SK-N-SH treated with all-trans-retinoic acid at 6 μM for 48 hours (cell line): ENCODE data around the gene CAMKMT.

ENCODE experiments used
- ATAC-seq: fragments of 200-7000 bp; cut with Tn5 transposase; 3 replicates; pipeline ENCODE4 v1.9.1; 2020; ENCODE audit warnings: mild to moderate bottlenecking, moderate library complexity
- ARNTL ChIP-seq: fragments of 450-650 bp; formaldehyde crosslinking; IDR thresholded peaks from 2 replicates; pipeline ENCODE4 v1.5.0; 2020; ENCODE audit warnings: low read depth, mild to moderate bottlenecking, moderate library complexity, borderline replicate concordance
- BACH2 ChIP-seq: fragments of 250-450 bp; sonication (Bioruptor Pico); IDR thresholded peaks from 2 replicates; pipeline ENCODE4 v1.9.0; 2021; ENCODE audit warnings: mild to moderate bottlenecking, borderline replicate concordance
- CSDC2 ChIP-seq: fragments of 250-450 bp; sonication (Bioruptor Pico); IDR thresholded peaks from 2 replicates; pipeline ENCODE4 v1.5.0; 2020; ENCODE audit warnings: mild to moderate bottlenecking, moderate library complexity
- ESRRG ChIP-seq: fragments of 250-450 bp; sonication (Bioruptor Pico); IDR thresholded peaks from 2 replicates; pipeline ENCODE4 v1.6.1; 2021; ENCODE audit warnings: mild to moderate bottlenecking
- GLIS3 ChIP-seq: fragments of 250-450 bp; sonication (Bioruptor Pico); IDR thresholded peaks from 2 replicates; pipeline ENCODE4 v1.5.0; 2020; ENCODE audit warnings: mild to moderate bottlenecking, moderate library complexity
- ISL1 ChIP-seq: fragments of 250-450 bp; sonication (Bioruptor Pico); IDR thresholded peaks from 2 replicates; pipeline ENCODE4 v2.1.2; 2022; ENCODE audit warnings: mild to moderate bottlenecking, moderate library complexity
- OSR1 ChIP-seq: fragments of 250-450 bp; sonication (Bioruptor Pico); IDR thresholded peaks from 2 replicates; pipeline ENCODE4 v1.8.0; 2022; ENCODE audit warnings: moderate library complexity, mild to moderate bottlenecking, inconsistent platforms
- PPARA ChIP-seq: fragments of 250-450 bp; sonication (Bioruptor Pico); IDR thresholded peaks from 2 replicates; pipeline ENCODE4 v1.5.0; 2020; ENCODE audit warnings: mild to moderate bottlenecking, borderline replicate concordance
- RARB ChIP-seq: fragments of 250-450 bp; sonication (Bioruptor Pico); IDR thresholded peaks from 2 replicates; pipeline ENCODE4 v1.8.0; 2021; ENCODE audit warnings: mild to moderate bottlenecking, moderate library complexity
- SNAI2 ChIP-seq: fragments of 250-450 bp; sonication (Bioruptor Pico); IDR thresholded peaks from 2 replicates; pipeline ENCODE4 v1.5.0; 2020; ENCODE audit warnings: mild to moderate bottlenecking, moderate library complexity
- TCF4 ChIP-seq: fragments of 250-450 bp; sonication (Bioruptor Pico); IDR thresholded peaks from 2 replicates; pipeline ENCODE4 v1.8.0; 2021; ENCODE audit warnings: mild to moderate bottlenecking, moderate library complexity, borderline replicate concordance
- TOX ChIP-seq: fragments of 250-450 bp; sonication (Bioruptor Pico); IDR thresholded peaks from 2 replicates; pipeline ENCODE4 v1.8.0; 2021; ENCODE audit warnings: mild to moderate bottlenecking, moderate library complexity, borderline replicate concordance
- ZFP3 ChIP-seq: fragments of 250-450 bp; sonication (Bioruptor Pico); IDR thresholded peaks from 2 replicates; pipeline ENCODE4 v1.5.0; 2020; ENCODE audit warnings: mild to moderate bottlenecking, moderate library complexity
- ZFP30 ChIP-seq: fragments of 450-650 bp; formaldehyde crosslinking; IDR thresholded peaks from 2 replicates; pipeline ENCODE4 v1.5.0; 2022; ENCODE audit warnings: mild to moderate bottlenecking, moderate library complexity
- ZNF70 ChIP-seq: fragments of 450-650 bp; formaldehyde crosslinking; IDR thresholded peaks from 2 replicates; pipeline ENCODE4 v1.5.0; 2020; ENCODE audit warnings: mild to moderate bottlenecking, moderate library complexity
- ZNF8 ChIP-seq: fragments of 450-650 bp; formaldehyde crosslinking; IDR thresholded peaks from 2 replicates; pipeline ENCODE4 v1.5.0; 2020; ENCODE audit warnings: mild to moderate bottlenecking, moderate library complexity
- TF ChIP-seq, protein P1 (sequence below): fragments of 250-450 bp; sonication (Bioruptor Pico); IDR thresholded peaks from 2 replicates; pipeline ENCODE4 v1.5.1; 2021; ENCODE audit warnings: mild to moderate bottlenecking, moderate library complexity
- TF ChIP-seq, protein P2 (sequence below): fragments of 250-450 bp; sonication (Bioruptor Pico); IDR thresholded peaks from 2 replicates; pipeline ENCODE4 v1.5.0; 2020; ENCODE audit warnings: mild to moderate bottlenecking, moderate library complexity
- TF ChIP-seq, protein P3 (sequence below): fragments of 250-450 bp; sonication (Bioruptor Pico); IDR thresholded peaks from 2 replicates; pipeline ENCODE4 v1.8.0; 2020; ENCODE audit warnings: mild to moderate bottlenecking, moderate library complexity, borderline replicate concordance
- TF ChIP-seq, protein P4 (sequence below): fragments of 250-450 bp; sonication (Bioruptor Pico); IDR thresholded peaks from 2 replicates; pipeline ENCODE4 v1.8.0; 2021; ENCODE audit warnings: low read depth, mild to moderate bottlenecking, moderate library complexity, borderline replicate concordance

CAMKMT gene

DNA sequence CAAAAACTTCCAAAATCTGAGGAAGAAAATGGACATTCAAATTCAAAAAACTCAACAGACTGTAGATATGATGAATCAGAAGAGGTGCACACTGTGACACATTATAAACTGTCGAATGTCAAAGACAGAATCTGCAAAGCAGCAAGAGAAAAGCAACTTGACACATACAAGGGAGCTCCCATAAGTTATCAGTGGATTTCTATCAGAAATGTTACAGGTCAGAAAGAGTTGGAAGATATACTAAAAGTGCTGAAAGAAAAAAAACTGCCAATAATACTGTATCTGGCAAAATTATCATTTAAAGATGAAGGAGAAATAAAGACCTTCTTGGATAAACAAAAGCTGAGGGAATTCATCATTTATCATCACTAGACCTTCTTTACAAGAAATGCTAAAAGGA is 102.7 kb downstream of the CAMKMT start:
- TF ChIP-seq, protein P1, sequence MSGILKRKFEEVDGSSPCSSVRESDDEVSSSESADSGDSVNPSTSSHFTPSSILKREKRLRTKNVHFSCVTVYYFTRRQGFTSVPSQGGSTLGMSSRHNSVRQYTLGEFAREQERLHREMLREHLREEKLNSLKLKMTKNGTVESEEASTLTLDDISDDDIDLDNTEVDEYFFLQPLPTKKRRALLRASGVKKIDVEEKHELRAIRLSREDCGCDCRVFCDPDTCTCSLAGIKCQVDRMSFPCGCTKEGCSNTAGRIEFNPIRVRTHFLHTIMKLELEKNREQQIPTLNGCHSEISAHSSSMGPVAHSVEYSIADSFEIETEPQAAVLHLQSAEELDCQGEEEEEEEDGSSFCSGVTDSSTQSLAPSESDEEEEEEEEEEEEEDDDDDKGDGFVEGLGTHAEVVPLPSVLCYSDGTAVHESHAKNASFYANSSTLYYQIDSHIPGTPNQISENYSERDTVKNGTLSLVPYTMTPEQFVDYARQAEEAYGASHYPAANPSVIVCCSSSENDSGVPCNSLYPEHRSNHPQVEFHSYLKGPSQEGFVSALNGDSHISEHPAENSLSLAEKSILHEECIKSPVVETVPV (CRISPR knock-in tag) = no peak
- TF ChIP-seq OSR1 (CRISPR knock-in tag) = no peak
- TF ChIP-seq GLIS3 (CRISPR knock-in tag) = no peak
- TF ChIP-seq ARNTL (CRISPR knock-in tag) = no peak
- no peak for TF ChIP-seq BACH2 (CRISPR knock-in tag)
- TF ChIP-seq, protein P2, sequence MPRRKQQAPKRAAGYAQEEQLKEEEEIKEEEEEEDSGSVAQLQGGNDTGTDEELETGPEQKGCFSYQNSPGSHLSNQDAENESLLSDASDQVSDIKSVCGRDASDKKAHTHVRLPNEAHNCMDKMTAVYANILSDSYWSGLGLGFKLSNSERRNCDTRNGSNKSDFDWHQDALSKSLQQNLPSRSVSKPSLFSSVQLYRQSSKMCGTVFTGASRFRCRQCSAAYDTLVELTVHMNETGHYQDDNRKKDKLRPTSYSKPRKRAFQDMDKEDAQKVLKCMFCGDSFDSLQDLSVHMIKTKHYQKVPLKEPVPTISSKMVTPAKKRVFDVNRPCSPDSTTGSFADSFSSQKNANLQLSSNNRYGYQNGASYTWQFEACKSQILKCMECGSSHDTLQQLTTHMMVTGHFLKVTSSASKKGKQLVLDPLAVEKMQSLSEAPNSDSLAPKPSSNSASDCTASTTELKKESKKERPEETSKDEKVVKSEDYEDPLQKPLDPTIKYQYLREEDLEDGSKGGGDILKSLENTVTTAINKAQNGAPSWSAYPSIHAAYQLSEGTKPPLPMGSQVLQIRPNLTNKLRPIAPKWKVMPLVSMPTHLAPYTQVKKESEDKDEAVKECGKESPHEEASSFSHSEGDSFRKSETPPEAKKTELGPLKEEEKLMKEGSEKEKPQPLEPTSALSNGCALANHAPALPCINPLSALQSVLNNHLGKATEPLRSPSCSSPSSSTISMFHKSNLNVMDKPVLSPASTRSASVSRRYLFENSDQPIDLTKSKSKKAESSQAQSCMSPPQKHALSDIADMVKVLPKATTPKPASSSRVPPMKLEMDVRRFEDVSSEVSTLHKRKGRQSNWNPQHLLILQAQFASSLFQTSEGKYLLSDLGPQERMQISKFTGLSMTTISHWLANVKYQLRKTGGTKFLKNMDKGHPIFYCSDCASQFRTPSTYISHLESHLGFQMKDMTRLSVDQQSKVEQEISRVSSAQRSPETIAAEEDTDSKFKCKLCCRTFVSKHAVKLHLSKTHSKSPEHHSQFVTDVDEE (CRISPR knock-in tag) = no peak
- TF ChIP-seq, protein P3, sequence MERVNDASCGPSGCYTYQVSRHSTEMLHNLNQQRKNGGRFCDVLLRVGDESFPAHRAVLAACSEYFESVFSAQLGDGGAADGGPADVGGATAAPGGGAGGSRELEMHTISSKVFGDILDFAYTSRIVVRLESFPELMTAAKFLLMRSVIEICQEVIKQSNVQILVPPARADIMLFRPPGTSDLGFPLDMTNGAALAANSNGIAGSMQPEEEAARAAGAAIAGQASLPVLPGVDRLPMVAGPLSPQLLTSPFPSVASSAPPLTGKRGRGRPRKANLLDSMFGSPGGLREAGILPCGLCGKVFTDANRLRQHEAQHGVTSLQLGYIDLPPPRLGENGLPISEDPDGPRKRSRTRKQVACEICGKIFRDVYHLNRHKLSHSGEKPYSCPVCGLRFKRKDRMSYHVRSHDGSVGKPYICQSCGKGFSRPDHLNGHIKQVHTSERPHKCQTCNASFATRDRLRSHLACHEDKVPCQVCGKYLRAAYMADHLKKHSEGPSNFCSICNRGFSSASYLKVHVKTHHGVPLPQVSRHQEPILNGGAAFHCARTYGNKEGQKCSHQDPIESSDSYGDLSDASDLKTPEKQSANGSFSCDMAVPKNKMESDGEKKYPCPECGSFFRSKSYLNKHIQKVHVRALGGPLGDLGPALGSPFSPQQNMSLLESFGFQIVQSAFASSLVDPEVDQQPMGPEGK (CRISPR knock-in tag) = no peak
- TF ChIP-seq ZFP30 (CRISPR knock-in tag) = no peak
- TF ChIP-seq TCF4 (CRISPR knock-in tag) = no peak
- no peak for TF ChIP-seq ESRRG (CRISPR knock-in tag)
- no peak for TF ChIP-seq ISL1 (CRISPR knock-in tag)
- TF ChIP-seq ZNF8 (CRISPR knock-in tag) = no peak
- TF ChIP-seq, all 23 proteins: peak for 0
- no peak for ATAC-seq

- no peak for ATAC-seq
- TF ChIP-seq, protein P3 (CRISPR knock-in tag) = no peak
- TF ChIP-seq ESRRG (CRISPR knock-in tag) (no peak), RARB (CRISPR knock-in tag) (no peak)
Measured at GRCh38 chr2:44470151-44470550, 108.4 kb downstream of the CAMKMT start.

GRCh38 chr2:44477657-44478414 is 116.1 kb downstream of the CAMKMT start:
- no peak for ATAC-seq
- no peak for TF ChIP-seq BACH2 (CRISPR knock-in tag)
- TF ChIP-seq PPARA (CRISPR knock-in tag) = no peak
- TF ChIP-seq, protein P2 (CRISPR knock-in tag) = no peak
- TF ChIP-seq RARB (CRISPR knock-in tag) = no peak
- TF ChIP-seq ZNF70 = no peak
- no peak for TF ChIP-seq OSR1 (CRISPR knock-in tag)
- no peak for TF ChIP-seq ZFP3 (CRISPR knock-in tag)
- no peak for TF ChIP-seq ISL1 (CRISPR knock-in tag)
- TF ChIP-seq SNAI2 (CRISPR knock-in tag) = no peak
- TF ChIP-seq CSDC2 = no peak
- TF ChIP-seq, protein P4, sequence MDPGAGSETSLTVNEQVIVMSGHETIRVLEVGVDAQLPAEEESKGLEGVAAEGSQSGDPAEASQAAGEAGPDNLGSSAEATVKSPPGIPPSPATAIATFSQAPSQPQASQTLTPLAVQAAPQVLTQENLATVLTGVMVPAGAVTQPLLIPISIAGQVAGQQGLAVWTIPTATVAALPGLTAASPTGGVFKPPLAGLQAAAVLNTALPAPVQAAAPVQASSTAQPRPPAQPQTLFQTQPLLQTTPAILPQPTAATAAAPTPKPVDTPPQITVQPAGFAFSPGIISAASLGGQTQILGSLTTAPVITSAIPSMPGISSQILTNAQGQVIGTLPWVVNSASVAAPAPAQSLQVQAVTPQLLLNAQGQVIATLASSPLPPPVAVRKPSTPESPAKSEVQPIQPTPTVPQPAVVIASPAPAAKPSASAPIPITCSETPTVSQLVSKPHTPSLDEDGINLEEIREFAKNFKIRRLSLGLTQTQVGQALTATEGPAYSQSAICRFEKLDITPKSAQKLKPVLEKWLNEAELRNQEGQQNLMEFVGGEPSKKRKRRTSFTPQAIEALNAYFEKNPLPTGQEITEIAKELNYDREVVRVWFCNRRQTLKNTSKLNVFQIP (CRISPR knock-in tag) = no peak
- no peak for TF ChIP-seq TCF4 (CRISPR knock-in tag)
- no peak for TF ChIP-seq TOX (CRISPR knock-in tag)
- TF ChIP-seq ZFP30 (CRISPR knock-in tag) = no peak
- TF ChIP-seq ARNTL (CRISPR knock-in tag) = no peak
- no peak for TF ChIP-seq GLIS3 (CRISPR knock-in tag)
- TF ChIP-seq, protein P3 (CRISPR knock-in tag) = no peak
- TF ChIP-seq ESRRG (CRISPR knock-in tag) = no peak
